H1 (cell line): ENCODE measurements around the gene FXYD3. TPM values are rescaled to one million over a fixed set of nuclear protein-coding genes. Genes with fewer than 3 reads are reported as not detected.

Source experiments
- CTCF ChIA-PET: fragments of 300-600 bp; sonication (Branson Sonifier 250); formaldehyde crosslinking; loops from one replicate; lab custom pipeline; 2021; ENCODE audit not compliant: partially characterized antibody; lab: Charles Lee
- POLR2A ChIA-PET: fragments of 300-600 bp; sonication (Branson Sonifier 250); formaldehyde crosslinking; loops from one replicate; lab custom pipeline; 2021; ENCODE audit warnings: inconsistent platforms; ENCODE audit not compliant: partially characterized antibody; lab: Charles Lee
- DNase-seq, 2 experiments: peaks; one replicate each; pipeline versions ENCODE4 v3.0.0 to v3.0.0-alpha.2; 2010 to 2022; ENCODE audit warnings: low spot score in 2 of 2, low read depth in 1 of 2, mixed read lengths in 1 of 2
- FAIRE-seq: peaks from 2 replicates; lab custom pipeline; 2011; peaks lifted over from hg19 to GRCh38; lab: Jason Lieb, UNC
- H2AFZ ChIP-seq: 2 replicates; pipeline ENCODE4 v1.8.1; 2012; ENCODE audit warnings: low read length, inconsistent platforms
- H2AK5ac ChIP-seq: 2 replicates; pipeline ENCODE4 v1.6.1; 2013; ENCODE audit warnings: low read depth, low read length
- H2BK120ac ChIP-seq: replicated peaks from 2 replicates; pipeline ENCODE3; 2013; ENCODE audit warnings: low read depth, low read length, inconsistent platforms
- H2BK12ac ChIP-seq: 2 replicates; pipeline ENCODE4 v1.6.1; 2013; ENCODE audit warnings: low read depth, low read length
- H2BK15ac ChIP-seq: 2 replicates; pipeline ENCODE4 v1.6.1; 2013; ENCODE audit warnings: low read length
- H2BK20ac ChIP-seq: 2 replicates; pipeline ENCODE4 v1.6.1; 2013; ENCODE audit warnings: low read length
- H2BK5ac ChIP-seq: 2 replicates; pipeline ENCODE4 v1.6.1; 2013; ENCODE audit warnings: low read depth, low read length
- H3K14ac ChIP-seq: 2 replicates; pipeline ENCODE4 v1.6.1; 2013; ENCODE audit warnings: inconsistent platforms; ENCODE audit not compliant: insufficient read length
- H3K18ac ChIP-seq: 2 replicates; pipeline ENCODE4 v1.6.1; 2013; ENCODE audit warnings: low read length; ENCODE audit errors: extremely low read depth
- H3K23ac ChIP-seq: 2 replicates; pipeline ENCODE4 v1.6.1; 2013; ENCODE audit warnings: inconsistent platforms; ENCODE audit not compliant: insufficient read length
- H3K23me2 ChIP-seq: 2 replicates; pipeline ENCODE4 v1.6.1; 2013; ENCODE audit warnings: low read depth, low read length
- H3K27ac ChIP-seq: 2 replicates; pipeline ENCODE4 v1.6.1; 2011; ENCODE audit warnings: low read depth, low read length, inconsistent platforms
- H3K27me3 ChIP-seq, 4 experiments: replicated peaks in 1 of 4; 1 replicate in 1 of 4; 2 replicates in 3 of 4; pipeline versions ENCODE4 v1.6.1 to v1.8.1; 2011 to 2013; ENCODE audit warnings: low read length in 3 of 4, mild to moderate bottlenecking in 3 of 4, inconsistent platforms in 2 of 4, mixed read lengths in 2 of 4, moderate library complexity in 1 of 4; ENCODE audit not compliant: control insufficient read depth in 3 of 4, insufficient read depth in 3 of 4; ENCODE audit errors: extremely low read depth in 1 of 4
- H3K36me3 ChIP-seq, 4 experiments: 2 replicates each; pipeline versions ENCODE4 v1.6.1 to v1.8.1; 2011 to 2013; ENCODE audit warnings: mild to moderate bottlenecking in 4 of 4, low read length in 3 of 4, moderate library complexity in 2 of 4, control low read depth in 1 of 4, inconsistent platforms in 1 of 4; ENCODE audit not compliant: insufficient read depth in 4 of 4, control insufficient read depth in 2 of 4
- H3K4ac ChIP-seq: replicated peaks from 2 replicates; pipeline ENCODE3; 2013; ENCODE audit warnings: low read length, low read depth, mixed read lengths, inconsistent platforms; ENCODE audit not compliant: insufficient read length
- H3K4me1 ChIP-seq, 4 experiments: replicated peaks in 1 of 4; 1 replicate in 1 of 4; 2 replicates in 3 of 4; pipeline versions ENCODE4 v1.6.1 to v1.8.1; 2011 to 2013; ENCODE audit warnings: low read length in 3 of 4, inconsistent platforms in 2 of 4, mixed read lengths in 1 of 4; ENCODE audit not compliant: insufficient read depth in 4 of 4, control insufficient read depth in 3 of 4
- H3K4me2 ChIP-seq, 2 experiments: 2 replicates each; pipeline versions ENCODE4 v1.6.1 to v1.8.1; 2011 to 2013; ENCODE audit warnings: low read depth in 2 of 2, low read length in 2 of 2, control low read depth in 1 of 2, inconsistent platforms in 1 of 2, mild to moderate bottlenecking in 1 of 2; ENCODE audit not compliant: insufficient read depth in 1 of 2
- H3K4me3 ChIP-seq, 4 experiments: fragments of 200-600, 300-600 bp in 1 of 4; sonication (generic), shearing (Covaris generic), sonication (Bioruptor Twin) in 1 of 4; 2 replicates each; pipeline versions ENCODE4 v1.5.1 to v1.8.1; 2011 to 2016; ENCODE audit warnings: low read length in 4 of 4, low read depth in 3 of 4, control low read depth in 2 of 4, inconsistent platforms in 2 of 4, mild to moderate bottlenecking in 2 of 4, mixed read lengths in 1 of 4, moderate library complexity in 1 of 4; ENCODE audit not compliant: insufficient read depth in 2 of 4; ENCODE audit errors: extremely low read depth in 1 of 4
- H3K56ac ChIP-seq: replicated peaks from 2 replicates; pipeline ENCODE3; 2013; ENCODE audit warnings: low read depth, mild to moderate bottlenecking, mixed read lengths, low read length, inconsistent platforms; ENCODE audit not compliant: insufficient read length
- H3K79me1 ChIP-seq: 2 replicates; pipeline ENCODE4 v1.6.1; 2013; ENCODE audit warnings: low read depth, low read length, control low read depth
- H3K79me2 ChIP-seq, 2 experiments: 2 replicates each; pipeline versions ENCODE4 v1.6.1 to v1.8.1; 2012 to 2013; ENCODE audit warnings: low read length in 2 of 2, mild to moderate bottlenecking in 2 of 2, inconsistent platforms in 1 of 2; ENCODE audit not compliant: insufficient read depth in 2 of 2, control insufficient read depth in 1 of 2
- H3K9ac ChIP-seq, 4 experiments: replicated peaks in 1 of 4; 1 replicate in 1 of 4; 2 replicates in 3 of 4; pipeline versions ENCODE4 v1.6.1 to v1.8.1; 2011 to 2013; ENCODE audit warnings: low read depth in 3 of 4, low read length in 3 of 4, control low read depth in 2 of 4, mild to moderate bottlenecking in 2 of 4, moderate library complexity in 2 of 4, inconsistent platforms in 1 of 4; ENCODE audit errors: extremely low read depth in 1 of 4
- H3K9me3 ChIP-seq, 2 experiments: 2 replicates each; pipeline versions ENCODE4 v1.6.1 to v1.8.1; 2012 to 2013; ENCODE audit warnings: mild to moderate bottlenecking in 2 of 2, moderate library complexity in 2 of 2, control low read depth in 1 of 2, inconsistent platforms in 1 of 2, low read depth in 1 of 2, low read length in 1 of 2, mixed read lengths in 1 of 2; ENCODE audit not compliant: insufficient read depth in 2 of 2
- H4K20me1 ChIP-seq, 2 experiments: replicated peaks in 1 of 2; 2 replicates each; pipeline versions ENCODE3 to v1.8.1; 2011 to 2013; ENCODE audit warnings: inconsistent platforms in 2 of 2, low read length in 2 of 2, mild to moderate bottlenecking in 1 of 2; ENCODE audit not compliant: insufficient read depth in 2 of 2, control insufficient read depth in 1 of 2
- H4K5ac ChIP-seq: 2 replicates; pipeline ENCODE4 v1.6.1; 2013; ENCODE audit warnings: low read length, low read depth, mixed read lengths, inconsistent platforms; ENCODE audit not compliant: insufficient read length
- H4K8ac ChIP-seq: 2 replicates; pipeline ENCODE4 v1.8.0; 2013; ENCODE audit warnings: mild to moderate bottlenecking, moderate library complexity, low read length, inconsistent platforms; ENCODE audit not compliant: insufficient read depth; ENCODE audit errors: extremely low read depth
- H4K91ac ChIP-seq: replicated peaks from 2 replicates; pipeline ENCODE3; 2013; ENCODE audit warnings: low read length, mixed read lengths, inconsistent platforms; ENCODE audit not compliant: insufficient read length
- BCL11A ChIP-seq, 2 experiments: IDR thresholded peaks; one replicate each; pipeline ENCODE4 v1.6.1; 2011; ENCODE audit warnings: low read depth in 2 of 2, low read length in 2 of 2, mild to moderate bottlenecking in 2 of 2
- CHD1 ChIP-seq: IDR thresholded peaks from 2 replicates; pipeline ENCODE4 v1.6.1; 2012; ENCODE audit warnings: low read depth, low read length, improper control_type of control experiment
- CREB1 ChIP-seq: IDR thresholded peaks from 2 replicates; pipeline ENCODE4 v1.6.1; 2012; ENCODE audit warnings: inconsistent platforms
- CTBP2 ChIP-seq: IDR thresholded peaks from 2 replicates; pipeline ENCODE4 v1.7.0; 2011; ENCODE audit warnings: borderline replicate concordance, mild to moderate bottlenecking, moderate library complexity, mixed read lengths, low read length; ENCODE audit not compliant: insufficient read depth, insufficient read length
- E2F6 ChIP-seq: IDR thresholded peaks from 2 replicates; pipeline ENCODE4 v1.6.1; 2012; ENCODE audit warnings: inconsistent platforms
- EGR1 ChIP-seq: IDR thresholded peaks from 2 replicates; pipeline ENCODE4 v1.6.1; 2011; ENCODE audit warnings: low read depth, low read length, borderline replicate concordance
- EZH2 ChIP-seq: fragments of 200-600 bp; sonication (generic); IDR thresholded peaks from 2 replicates; pipeline ENCODE4 v1.7.1; 2012; ENCODE audit warnings: low read depth, mild to moderate bottlenecking, moderate library complexity, low read length, inconsistent platforms; ENCODE audit not compliant: severe bottlenecking
- HDAC2 ChIP-seq, 2 experiments: fragments of 300-600 bp in 1 of 2; sonication (generic) in 1 of 2; IDR thresholded peaks; 2 replicates each; pipeline ENCODE4 v1.6.1; 2011 to 2012; ENCODE audit warnings: low read depth in 2 of 2, low read length in 2 of 2, mild to moderate bottlenecking in 2 of 2, moderate library complexity in 2 of 2, borderline replicate concordance in 1 of 2, inconsistent platforms in 1 of 2
- KDM4A ChIP-seq: IDR thresholded peaks from one replicate; pipeline ENCODE4 v1.7.1; 2012; ENCODE audit warnings: low read depth, mild to moderate bottlenecking, moderate library complexity, low read length, inconsistent platforms; ENCODE audit not compliant: severe bottlenecking
- RBBP5 ChIP-seq: IDR thresholded peaks from 2 replicates; pipeline ENCODE4 v1.7.1; 2012; ENCODE audit warnings: low read depth, mild to moderate bottlenecking, inconsistent platforms, low read length, moderate library complexity, borderline replicate concordance
- RFX5 ChIP-seq: IDR thresholded peaks from 2 replicates; pipeline ENCODE4 v1.6.1; 2011; ENCODE audit warnings: low read depth, low read length, improper control_type of control experiment, borderline replicate concordance
- SP1 ChIP-seq: IDR thresholded peaks from 2 replicates; pipeline ENCODE4 v1.6.1; 2011; ENCODE audit warnings: low read depth, low read length
- SP4 ChIP-seq: IDR thresholded peaks from 2 replicates; pipeline ENCODE4 v1.6.1; 2012; ENCODE audit warnings: low read length, inconsistent platforms
- SUZ12 ChIP-seq: fragments of 200-600 bp; sonication (generic); IDR thresholded peaks from 2 replicates; pipeline ENCODE4 v1.6.1; 2012; ENCODE audit warnings: mild to moderate bottlenecking, inconsistent platforms, low read length, moderate library complexity, mixed read lengths
- polyA plus RNA-seq, 7 experiments: library from polyadenylated mRNA; depleted of rRNA in 3 of 7; stranded (reverse) in 5 of 7; unstranded in 2 of 7; fragments of >200 nt in 5 of 7; fragments of 200-250 nt in 2 of 7; gene quantifications; 1 replicate in 5 of 7; 2 replicates in 1 of 7; 4 replicates in 1 of 7; pipeline versions ENCODE4 v1.2.1 to v1.2.3, GENCODE V29; 2011 to 2013; ENCODE audit warnings: missing spikeins in 2 of 7, mixed read lengths in 2 of 7
- total RNA-seq: library from RNA; stranded (reverse); fragmentation: NEBNext Ultra II Directional; extraction: Animal tissue kit (Norgen Biotek cat#: 25700); gene quantifications from 2 replicates; pipeline ENCODE4 v1.2.1, GENCODE V29; 2021

Gene FXYD3
- total and polyA plus RNA-seq, 2 of the 8 experiments (the other 6 are each of a cell fraction or from before 2014, with no cell fraction given) = 0.33 TPM; not detected in 1

- H4K8ac ChIP-seq = no peak overlapping the region
- no peak overlapping the region for H4K5ac ChIP-seq
- H3K4me1 ChIP-seq = peaks cover 3 to 9% (median 6%) of the 10 kb centered on the region in 4 experiments; a peak in 5 of 7 replicates
- no peak overlapping the region for H2BK20ac ChIP-seq
- H4K20me1 ChIP-seq = no peaks in the 10 kb centered on the region
- H3K36me3 ChIP-seq = no peaks in the 10 kb centered on the region
- no peaks in the 10 kb centered on the region for H3K79me2 ChIP-seq
- TF ChIP-seq CTBP2 (no peak), SP4 (no peak), CHD1 (no peak), E2F6 (no peak), EZH2 (no peak), KDM4A (no peak), RFX5 (no peak), HDAC2 (IDR thresholded peaks at IDR 0.05; ENCODE audit: borderline replicate concordance in 1 of 2, low read depth in 2 of 2, low read length in 2 of 2) (no peak), RBBP5 (no peak), BCL11A (IDR thresholded peaks at IDR 0.05; ENCODE audit: low read depth in 2 of 2, low read length in 2 of 2) (no peak), CREB1 (no peak), SP1 (no peak), SUZ12 (no peak), EGR1 (no peak)
- CTCF ChIA-PET = no interaction called here
- H3K27ac ChIP-seq = no peak overlapping the region
- H3K18ac ChIP-seq = no peak overlapping the region
- no peak overlapping the region for H2AFZ ChIP-seq
- H2BK5ac ChIP-seq = no peak overlapping the region
- H3K79me1 ChIP-seq = no peaks in the 10 kb centered on the region
- H2BK15ac ChIP-seq = 0 out of 2 replicates have a peak overlapping the region, but pooled peaks have one; percentile 26
- H3K9ac ChIP-seq = no peak overlapping the region
- no peak overlapping the region for H3K4me3 ChIP-seq
- no peak for DNase-seq
- H3K23me2 ChIP-seq = peaks cover 4% of the 10 kb centered on the region
- POLR2A ChIA-PET = no interaction called here
- H3K27me3 ChIP-seq = peaks cover 0 to 3% (median 0%) of the 10 kb centered on the region in 4 experiments; a peak in 1 of 7 replicates
- no peak overlapping the region for H3K56ac ChIP-seq
- peak overlapping the region; percentile 58; the same call in 1 of the 2 replicates for H2AK5ac ChIP-seq
- H3K4me2 ChIP-seq = no peak overlapping the region
- no peak for FAIRE-seq
- H3K4ac ChIP-seq = no peak overlapping the region
- H3K14ac ChIP-seq = no peak overlapping the region
- H3K23ac ChIP-seq = no peak overlapping the region
- H2BK12ac ChIP-seq = peak overlapping the region; percentile 80; the same call in 1 of the 2 replicates
- no peak overlapping the region for H4K91ac ChIP-seq
- no peak overlapping the region for H2BK120ac ChIP-seq
- no peaks in the 10 kb centered on the region for H3K9me3 ChIP-seq
These were observed 16.6 kb downstream of the FXYD3 start for GRCh38 chr19:35132254-35132653.
